Fibroblast of mammary gland (primary cell): ENCODE data around the gene TMEM272.

Source experiments
- DNase-seq: peaks from one replicate; pipeline ENCODE4 v3.0.0-alpha.2; 2010; ENCODE audit warnings: low read depth
- H3K4me3 ChIP-seq: 2 replicates; pipeline ENCODE4 v1.5.1; 2011; ENCODE audit warnings: low read depth, mild to moderate bottlenecking, low read length, moderate library complexity; ENCODE audit not compliant: control insufficient read depth
- TF ChIP-seq, protein P1 (sequence below): conservative IDR thresholded peaks from 2 replicates; pipeline ENCODE4 v1.5.1; 2011; ENCODE audit warnings: low read depth, low read length, inconsistent platforms; ENCODE audit not compliant: control insufficient read depth, insufficient read depth

Gene TMEM272

DNA sequence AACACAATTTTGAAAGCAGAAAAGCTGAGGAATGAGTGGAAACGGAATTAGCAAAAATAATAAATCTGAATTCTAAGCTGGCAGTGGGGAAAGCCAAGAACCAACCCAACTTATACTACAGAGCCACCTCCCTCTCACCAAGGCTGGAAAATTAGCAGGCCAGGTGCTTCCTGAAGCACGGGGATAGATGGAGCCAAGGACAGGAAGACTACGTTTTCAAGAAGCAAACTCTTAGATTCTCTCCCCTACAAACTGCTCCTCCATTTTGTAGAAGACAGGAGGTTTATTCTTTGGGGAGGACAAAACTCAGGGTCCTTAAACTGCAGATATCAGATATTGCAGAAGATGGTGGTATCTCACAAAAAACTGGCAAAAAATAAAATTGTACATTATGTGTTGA, 25.6 kb upstream of the TMEM272 start:
- no peak for DNase-seq

DNA sequence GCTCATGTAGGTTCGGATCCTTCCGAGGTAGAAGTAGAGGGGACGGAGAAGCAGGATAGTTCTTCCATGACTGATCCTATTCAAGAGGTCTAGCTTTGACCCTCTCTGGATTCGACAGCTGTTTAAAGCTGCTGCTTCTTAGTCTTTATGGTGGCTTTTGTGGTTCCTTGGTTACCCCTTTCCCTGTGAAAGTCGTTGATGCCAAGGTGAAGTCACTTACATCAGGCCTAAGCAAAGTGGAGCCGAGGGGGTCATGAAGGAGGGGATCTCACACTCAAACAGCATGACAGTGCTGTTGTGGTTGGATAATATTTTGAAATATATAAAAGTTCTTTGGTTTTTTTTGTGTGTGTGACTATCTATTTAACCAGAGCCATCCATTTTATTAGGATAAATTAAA, 24.9 kb upstream of the TMEM272 start:
- TF ChIP-seq, protein P1, sequence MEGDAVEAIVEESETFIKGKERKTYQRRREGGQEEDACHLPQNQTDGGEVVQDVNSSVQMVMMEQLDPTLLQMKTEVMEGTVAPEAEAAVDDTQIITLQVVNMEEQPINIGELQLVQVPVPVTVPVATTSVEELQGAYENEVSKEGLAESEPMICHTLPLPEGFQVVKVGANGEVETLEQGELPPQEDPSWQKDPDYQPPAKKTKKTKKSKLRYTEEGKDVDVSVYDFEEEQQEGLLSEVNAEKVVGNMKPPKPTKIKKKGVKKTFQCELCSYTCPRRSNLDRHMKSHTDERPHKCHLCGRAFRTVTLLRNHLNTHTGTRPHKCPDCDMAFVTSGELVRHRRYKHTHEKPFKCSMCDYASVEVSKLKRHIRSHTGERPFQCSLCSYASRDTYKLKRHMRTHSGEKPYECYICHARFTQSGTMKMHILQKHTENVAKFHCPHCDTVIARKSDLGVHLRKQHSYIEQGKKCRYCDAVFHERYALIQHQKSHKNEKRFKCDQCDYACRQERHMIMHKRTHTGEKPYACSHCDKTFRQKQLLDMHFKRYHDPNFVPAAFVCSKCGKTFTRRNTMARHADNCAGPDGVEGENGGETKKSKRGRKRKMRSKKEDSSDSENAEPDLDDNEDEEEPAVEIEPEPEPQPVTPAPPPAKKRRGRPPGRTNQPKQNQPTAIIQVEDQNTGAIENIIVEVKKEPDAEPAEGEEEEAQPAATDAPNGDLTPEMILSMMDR: no peak
- no peak for DNase-seq
- no peak overlapping the region for H3K4me3 ChIP-seq

More for the DNA sequence above, 25.6 kb upstream of the TMEM272 start:
- TF ChIP-seq, protein P1: no peak
- H3K4me3 ChIP-seq: no peak overlapping the region

DNA sequence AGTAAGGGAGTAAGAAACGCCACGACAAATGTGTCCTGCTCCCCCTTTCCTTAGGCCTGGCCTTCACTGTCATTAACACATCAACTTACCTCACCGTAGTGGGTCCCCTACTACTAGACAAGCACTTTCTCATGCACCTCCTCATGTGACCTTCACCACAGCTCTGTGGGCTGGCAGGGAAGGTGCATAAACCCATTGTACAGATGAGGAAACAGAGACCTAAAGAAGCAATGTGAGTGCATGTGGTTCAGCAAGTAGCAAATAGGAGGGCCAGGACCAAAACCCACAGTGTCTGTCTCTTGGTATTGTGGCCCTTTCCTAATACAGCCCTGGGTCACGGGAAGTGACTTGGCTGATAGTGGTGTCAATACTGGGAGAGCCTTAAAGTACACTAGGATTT, 22.1 kb upstream of the TMEM272 start:
- H3K4me3 ChIP-seq: no peak overlapping the region
- TF ChIP-seq, protein P1: no peak
- no peak for DNase-seq

DNA sequence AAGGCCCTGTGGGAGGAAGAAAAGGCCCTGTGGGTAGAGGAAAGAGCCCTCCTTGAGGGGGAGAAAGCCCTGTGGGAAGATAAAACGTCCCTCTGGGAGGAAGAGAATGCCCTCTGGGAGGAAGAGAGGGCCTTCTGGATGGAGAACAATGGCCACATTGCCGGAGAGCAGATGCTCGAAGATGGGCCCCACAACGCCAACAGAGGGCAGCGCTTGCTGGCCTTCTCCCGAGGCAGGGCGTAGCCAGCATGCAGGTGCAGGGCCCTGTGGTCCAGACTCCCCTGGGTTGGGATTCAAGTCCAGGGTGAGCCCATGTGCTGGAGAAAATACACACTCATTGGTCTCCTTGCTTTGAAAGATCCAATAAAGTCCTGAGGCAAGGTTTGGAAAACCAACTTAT, 20.9 kb upstream of the TMEM272 start:
- no peak for DNase-seq
- TF ChIP-seq, protein P1: no peak
- H3K4me3 ChIP-seq: no peak overlapping the region

DNA sequence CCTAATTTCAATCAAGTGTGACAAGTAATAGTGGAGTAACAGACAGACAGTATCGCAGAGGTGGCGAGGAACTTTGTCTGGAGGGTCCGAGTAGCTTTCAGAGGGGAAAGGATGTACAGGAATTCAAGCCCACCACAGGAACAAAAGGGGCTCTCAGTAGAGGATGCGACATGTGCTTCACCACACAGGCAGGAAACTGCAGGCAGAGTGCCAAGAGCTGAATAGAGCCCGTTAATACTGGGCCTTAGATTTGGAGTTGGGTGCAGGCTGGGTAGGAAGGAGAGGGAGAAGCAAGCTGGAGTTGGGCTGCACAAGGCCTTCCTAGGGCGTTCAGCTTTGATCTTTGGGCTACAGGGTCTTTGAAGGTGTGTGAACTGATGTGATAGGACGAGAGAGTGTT, 18.0 kb upstream of the TMEM272 start:
- DNase-seq: no peak

DNA sequence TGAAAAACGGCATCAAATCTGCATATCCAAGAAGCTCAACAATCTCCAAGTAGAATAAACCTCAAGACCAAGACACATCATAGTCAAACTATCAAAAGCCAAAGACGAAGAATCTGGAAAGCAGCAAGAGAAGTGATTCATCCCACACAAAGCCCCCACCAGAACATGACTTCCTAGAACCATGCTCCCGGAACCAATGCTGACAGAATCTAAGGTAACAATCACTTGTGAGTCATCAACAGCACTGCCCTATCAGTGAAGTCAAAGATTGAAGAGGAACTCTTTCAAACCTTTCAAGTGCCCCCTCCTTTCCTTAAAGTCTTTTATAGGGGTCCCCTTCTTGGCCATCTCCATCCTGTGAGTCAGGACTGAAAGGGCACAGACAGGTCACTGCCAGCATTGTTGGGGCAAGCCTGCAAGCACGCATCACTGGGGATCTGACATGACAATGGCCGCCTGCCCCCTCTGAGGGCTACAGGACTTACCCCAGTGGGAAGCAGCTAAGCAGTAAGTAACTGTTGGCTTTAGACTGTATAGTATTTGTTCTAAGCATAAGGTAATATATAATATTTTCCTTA, 16.8 kb upstream of the TMEM272 start, which contains the start of gene CCDC70:
TSS of gene CCDC70 (plus strand) at position 247 of the 578 bp plus-strand sequence. CDS start 3,443 bp downstream, outside the sequence.
- TF ChIP-seq, protein P1: no peak
- peak; percentile 65 for DNase-seq
- H3K4me3 ChIP-seq: no peak within 1 kb of the TSS

More for the DNA sequence above, 18.0 kb upstream of the TMEM272 start:
- TF ChIP-seq, protein P1: no peak
- H3K4me3 ChIP-seq: no peak overlapping the region
